ENCODE results near the gene ERFE. TPM values are rescaled to one million over a fixed set of nuclear protein-coding genes. Genes with fewer than 3 reads are reported as not detected.

ERFE gene
- total and polyA plus RNA-seq, 4 donors: 0.79 to 2.9 (median 2.1) TPM

GRCh38 chr2:238139196-238140039 is 19.4 kb upstream of the ERFE start:
- 60% methylated on average over 56 of the region's 56 CpGs for WGBS (ENCODE audit: insufficient coverage)
- no peak overlapping the region for H3K4me3 ChIP-seq (ENCODE audit: low read depth, low read length)
- no peak for DNase-seq (ENCODE audit: low read depth in 4 of 6, low spot score in 6 of 6)
- no peaks in the 10 kb centered on the region for H3K9me3 ChIP-seq (ENCODE audit: control insufficient read depth, insufficient read depth, low read length)
- no peak overlapping the region for H3K27ac ChIP-seq (ENCODE audit: low read depth, low read length)
- H3K27me3 ChIP-seq (ENCODE audit: control insufficient read depth, insufficient read depth, low read length): no peaks in the 10 kb centered on the region
- H3K36me3 ChIP-seq (ENCODE audit: control insufficient read depth, insufficient read depth, low read length): peaks cover 9% of the 10 kb centered on the region
- peaks cover 6% of the 10 kb centered on the region for H3K4me1 ChIP-seq (ENCODE audit: control insufficient read depth, insufficient read depth, low read length)

GRCh38 chr2:238140040-238140439 is 18.7 kb upstream of the ERFE start:
- WGBS (ENCODE audit: insufficient coverage): 86% methylated on average over 7 of the region's 7 CpGs
- DNase-seq (ENCODE audit: low read depth in 4 of 6, low spot score in 6 of 6): no peak
- Histone ChIP-seq H3K27ac (ENCODE audit: low read depth, low read length) (no peak overlapping the region), H3K36me3 (ENCODE audit: control insufficient read depth, insufficient read depth, low read length) (peaks cover 9% of the 10 kb centered on the region), H3K4me3 (ENCODE audit: low read depth, low read length) (no peak overlapping the region), H3K4me1 (ENCODE audit: control insufficient read depth, insufficient read depth, low read length) (peaks cover 6% of the 10 kb centered on the region), H3K27me3 (ENCODE audit: control insufficient read depth, insufficient read depth, low read length) (no peaks in the 10 kb centered on the region), H3K9me3 (ENCODE audit: control insufficient read depth, insufficient read depth, low read length) (no peaks in the 10 kb centered on the region)

GRCh38 chr2:238140721-238141540 is 17.8 kb upstream of the ERFE start:
- no peak overlapping the region for H3K4me3 ChIP-seq (ENCODE audit: low read depth, low read length)
- H3K27me3 ChIP-seq (ENCODE audit: control insufficient read depth, insufficient read depth, low read length): no peaks in the 10 kb centered on the region
- 91% methylated on average over 60 of the region's 60 CpGs for WGBS (ENCODE audit: insufficient coverage)
- no peak overlapping the region for H3K27ac ChIP-seq (ENCODE audit: low read depth, low read length)
- H3K4me1 ChIP-seq (ENCODE audit: control insufficient read depth, insufficient read depth, low read length): peaks cover 6% of the 10 kb centered on the region
- DNase-seq (ENCODE audit: low read depth in 4 of 6, low spot score in 6 of 6): no peak
- H3K36me3 ChIP-seq (ENCODE audit: control insufficient read depth, insufficient read depth, low read length): peaks cover 9% of the 10 kb centered on the region
- H3K9me3 ChIP-seq (ENCODE audit: control insufficient read depth, insufficient read depth, low read length): no peaks in the 10 kb centered on the region

GRCh38 chr2:238141541-238142318 is 17.0 kb upstream of the ERFE start:
- H3K4me3 ChIP-seq (ENCODE audit: low read depth, low read length): no peak overlapping the region
- WGBS (ENCODE audit: insufficient coverage): 71% methylated on average over 10 of the region's 10 CpGs
- no peak overlapping the region for H3K27ac ChIP-seq (ENCODE audit: low read depth, low read length)
- no peaks in the 10 kb centered on the region for H3K27me3 ChIP-seq (ENCODE audit: control insufficient read depth, insufficient read depth, low read length)
- peaks cover 9% of the 10 kb centered on the region for H3K36me3 ChIP-seq (ENCODE audit: control insufficient read depth, insufficient read depth, low read length)
- no peak for DNase-seq (ENCODE audit: low read depth in 4 of 6, low spot score in 6 of 6)
- H3K4me1 ChIP-seq (ENCODE audit: control insufficient read depth, insufficient read depth, low read length): peaks cover 6% of the 10 kb centered on the region
- H3K9me3 ChIP-seq (ENCODE audit: control insufficient read depth, insufficient read depth, low read length): no peaks in the 10 kb centered on the region

GRCh38 chr2:238142382-238143205 is 16.2 kb upstream of the ERFE start:
- WGBS (ENCODE audit: insufficient coverage): 81% methylated on average over 30 of the region's 30 CpGs
- H3K27ac ChIP-seq (ENCODE audit: low read depth, low read length): no peak overlapping the region
- H3K36me3 ChIP-seq (ENCODE audit: control insufficient read depth, insufficient read depth, low read length): peaks cover 9% of the 10 kb centered on the region
- no peaks in the 10 kb centered on the region for H3K9me3 ChIP-seq (ENCODE audit: control insufficient read depth, insufficient read depth, low read length)
- no peaks in the 10 kb centered on the region for H3K27me3 ChIP-seq (ENCODE audit: control insufficient read depth, insufficient read depth, low read length)
- DNase-seq (ENCODE audit: low read depth in 4 of 6, low spot score in 6 of 6): no peak
- H3K4me1 ChIP-seq (ENCODE audit: control insufficient read depth, insufficient read depth, low read length): peaks cover 6% of the 10 kb centered on the region
- no peak overlapping the region for H3K4me3 ChIP-seq (ENCODE audit: low read depth, low read length)

GRCh38 chr2:238143239-238143951 is 15.4 kb upstream of the ERFE start:
- WGBS (ENCODE audit: insufficient coverage): 75% methylated on average over 16 of the region's 20 CpGs
- Histone ChIP-seq H3K4me3 (ENCODE audit: low read depth, low read length) (no peak overlapping the region), H3K27ac (ENCODE audit: low read depth, low read length) (no peak overlapping the region), H3K27me3 (ENCODE audit: control insufficient read depth, insufficient read depth, low read length) (no peaks in the 10 kb centered on the region), H3K36me3 (ENCODE audit: control insufficient read depth, insufficient read depth, low read length) (peaks cover 9% of the 10 kb centered on the region), H3K9me3 (ENCODE audit: control insufficient read depth, insufficient read depth, low read length) (no peaks in the 10 kb centered on the region), H3K4me1 (ENCODE audit: control insufficient read depth, insufficient read depth, low read length) (peaks cover 6% of the 10 kb centered on the region)
- no peak for DNase-seq (ENCODE audit: low read depth in 4 of 6, low spot score in 6 of 6)

- H3K9me3 ChIP-seq (ENCODE audit: control insufficient read depth, insufficient read depth, low read length): no peaks in the 10 kb centered on the region
- peaks cover 6% of the 10 kb centered on the region for H3K4me1 ChIP-seq (ENCODE audit: control insufficient read depth, insufficient read depth, low read length)
- no peak for DNase-seq (ENCODE audit: low read depth in 4 of 6, low spot score in 6 of 6)
- no peaks in the 10 kb centered on the region for H3K27me3 ChIP-seq (ENCODE audit: control insufficient read depth, insufficient read depth, low read length)
- WGBS (ENCODE audit: insufficient coverage): 90% methylated on average over 3 of the region's 5 CpGs
- no peak overlapping the region for H3K27ac ChIP-seq (ENCODE audit: low read depth, low read length)
- peaks cover 3% of the 10 kb centered on the region for H3K36me3 ChIP-seq (ENCODE audit: control insufficient read depth, insufficient read depth, low read length)
- H3K4me3 ChIP-seq (ENCODE audit: low read depth, low read length): no peak overlapping the region
Measured at GRCh38 chr2:238144262-238144661, 14.5 kb upstream of the ERFE start.

- DNase-seq (ENCODE audit: low read depth in 4 of 6, low spot score in 6 of 6): no peak
- Histone ChIP-seq H3K9me3 (ENCODE audit: control insufficient read depth, insufficient read depth, low read length) (no peaks in the 10 kb centered on the region), H3K36me3 (ENCODE audit: control insufficient read depth, insufficient read depth, low read length) (peaks cover 3% of the 10 kb centered on the region), H3K4me3 (ENCODE audit: low read depth, low read length) (no peak overlapping the region), H3K27me3 (ENCODE audit: control insufficient read depth, insufficient read depth, low read length) (no peaks in the 10 kb centered on the region), H3K4me1 (ENCODE audit: control insufficient read depth, insufficient read depth, low read length) (peaks cover 6% of the 10 kb centered on the region), H3K27ac (ENCODE audit: low read depth, low read length) (no peak overlapping the region)
- WGBS (ENCODE audit: insufficient coverage): 88% methylated on average over 11 of the region's 12 CpGs
Measured at GRCh38 chr2:238145046-238145445, 13.7 kb upstream of the ERFE start.

Data from spinal cord (tissue), 10 donors.